HepG2 (cell line): Measurements from ENCODE around the gene UAP1L1. TPM values are rescaled to one million over a fixed set of nuclear protein-coding genes. Genes with fewer than 3 reads are reported as not detected.

Source experiments
- ATAC-seq: fragments of 200-7000 bp; cut with Tn5 transposase; 3 replicates; pipeline ENCODE4 v1.9.1; 2020; ENCODE audit warnings: mild to moderate bottlenecking, moderate library complexity
- BruUV-seq: library from RNA; stranded (reverse); fragments of 400-500 nt; replicated peaks from 2 replicates; lab custom pipeline; 2021; lab: Mats Ljungman, UMichigan
- CTCF ChIA-PET: fragments of 300-600 bp; formaldehyde crosslinking; extraction: SDS; loops from one replicate; lab custom pipeline; 2021; ENCODE audit warnings: low total read pairs, inconsistent platforms, low intra/inter-chr PET ratio; lab: Yijun Ruan, JAX
- POLR2A ChIA-PET: fragments of 350-600 bp; sonication (Branson Sonifier 250); formaldehyde crosslinking; loops from one replicate; lab custom pipeline; 2020; ENCODE audit warnings: antibody characterized with exemption, inconsistent platforms; lab: Yijun Ruan, JAX
- DNase-seq: peaks from one replicate; pipeline ENCODE4 v3.0.0-alpha.2; 2015; ENCODE audit warnings: low spot score
- FAIRE-seq: peaks from 3 replicates; lab custom pipeline; 2011; peaks lifted over from hg19 to GRCh38; lab: Jason Lieb, UNC
- H2AFZ ChIP-seq: one replicate; pipeline ENCODE4 v1.6.1; 2011; ENCODE audit warnings: low read length, inconsistent platforms
- H3K27ac ChIP-seq: fragments of 300-600 bp; 3 replicates; pipeline ENCODE4 v1.8.0; 2011; ENCODE audit warnings: mixed run types, mild to moderate bottlenecking, mixed read lengths, low read length, inconsistent platforms; ENCODE audit not compliant: insufficient read depth; ENCODE audit errors: extremely low read length
- H3K27me3 ChIP-seq, 2 experiments: fragments of 200-600 bp in 1 of 2; 2 replicates in 1 of 2; 3 replicates in 1 of 2; pipeline versions ENCODE4 v1.6.0 to v1.8.0; 2011; ENCODE audit warnings: low read length in 2 of 2, mild to moderate bottlenecking in 2 of 2, moderate library complexity in 2 of 2, inconsistent platforms in 1 of 2; ENCODE audit not compliant: insufficient read depth in 2 of 2, control insufficient read depth in 1 of 2
- H3K36me3 ChIP-seq, 2 experiments: fragments of 200-600 bp in 1 of 2; replicated peaks in 1 of 2; 2 replicates in 1 of 2; 3 replicates in 1 of 2; pipeline versions ENCODE4 v1.5.1 to v1.8.0; 2011; ENCODE audit warnings: low read length in 2 of 2, inconsistent platforms in 1 of 2; ENCODE audit not compliant: insufficient read depth in 2 of 2, control insufficient read depth in 1 of 2
- H3K4me1 ChIP-seq: 2 replicates; pipeline ENCODE4 v1.5.1; 2012; ENCODE audit warnings: low read length, inconsistent platforms; ENCODE audit not compliant: insufficient read depth
- H3K4me2 ChIP-seq: 2 replicates; pipeline ENCODE4 v1.6.0; 2011; ENCODE audit warnings: low read depth, low read length, inconsistent platforms
- H3K4me3 ChIP-seq, 3 experiments: fragments of 200-600 bp in 1 of 3; sonication (generic), shearing (Covaris generic) in 1 of 3; replicated peaks in 1 of 3; 2 replicates each; pipeline ENCODE4 v1.5.1; 2011 to 2016; ENCODE audit warnings: low read length in 3 of 3, inconsistent platforms in 2 of 3, low read depth in 2 of 3, mild to moderate bottlenecking in 2 of 3, control low read depth in 1 of 3, mixed read lengths in 1 of 3; ENCODE audit not compliant: insufficient read depth in 1 of 3
- H3K79me2 ChIP-seq: one replicate; pipeline ENCODE4 v1.6.1; 2011; ENCODE audit warnings: low read length, inconsistent platforms; ENCODE audit not compliant: insufficient read depth
- H3K9ac ChIP-seq: 2 replicates; pipeline ENCODE4 v1.6.0; 2011; ENCODE audit warnings: mild to moderate bottlenecking, low read depth, low read length, inconsistent platforms; ENCODE audit not compliant: insufficient read depth
- H3K9me3 ChIP-seq: 2 replicates; pipeline ENCODE4 v1.5.1; 2012; ENCODE audit warnings: mild to moderate bottlenecking, low read length
- H4K20me1 ChIP-seq: 2 replicates; pipeline ENCODE4 v1.6.0; 2011; ENCODE audit warnings: inconsistent platforms, mild to moderate bottlenecking, low read length, moderate library complexity; ENCODE audit not compliant: insufficient read depth
- ATAD3A ChIP-seq: sonication (generic); formaldehyde crosslinking; IDR thresholded peaks from 2 replicates; pipeline ENCODE4 v1.4.0; 2020; ENCODE audit warnings: missing genetic modification reagents
- EHMT2 ChIP-seq: fragments of 200-600 bp; sonication (generic); IDR thresholded peaks from 2 replicates; pipeline ENCODE4 v1.7.0; 2017; ENCODE audit warnings: antibody characterized with exemption, low read depth, low read length, borderline replicate concordance
- MAFK ChIP-seq, 2 experiments: IDR thresholded peaks in 1 of 2; conservative IDR thresholded peaks in 1 of 2; 2 replicates each; pipeline ENCODE4 v1.6.1; 2011; ENCODE audit warnings: improper control_type of control experiment in 2 of 2, low read length in 2 of 2
- SALL1 ChIP-seq: sonication (generic); formaldehyde crosslinking; IDR thresholded peaks from 2 replicates; pipeline ENCODE4 v1.8.0; 2022; ENCODE audit warnings: mild to moderate bottlenecking, missing genetic modification reagents
- SIX4 ChIP-seq: sonication (generic); formaldehyde crosslinking; IDR thresholded peaks from 2 replicates; pipeline ENCODE4 v1.4.0; 2020; ENCODE audit warnings: missing genetic modification reagents
- TEAD3 ChIP-seq: optimal IDR thresholded peaks from 2 replicates; pipeline ENCODE3; 2016; ENCODE audit warnings: borderline replicate concordance
- ZBTB42 ChIP-seq: sonication (generic); formaldehyde crosslinking; IDR thresholded peaks from 2 replicates; pipeline ENCODE4 v1.5.0; 2020; ENCODE audit warnings: mild to moderate bottlenecking, missing genetic modification reagents
- ZNF207 ChIP-seq: fragments of 450-650 bp; IDR thresholded peaks from 2 replicates; pipeline ENCODE4 v1.6.1; 2016; ENCODE audit warnings: antibody characterized with exemption, borderline replicate concordance
- ZNF451 ChIP-seq: sonication (generic); formaldehyde crosslinking; IDR thresholded peaks from 2 replicates; pipeline ENCODE4 v1.5.0; 2020; ENCODE audit warnings: mild to moderate bottlenecking, missing genetic modification reagents
- ZNF501 ChIP-seq: sonication (generic); formaldehyde crosslinking; IDR thresholded peaks from 2 replicates; pipeline ENCODE4 v1.5.1; 2020; ENCODE audit warnings: mild to moderate bottlenecking, moderate library complexity, missing genetic modification reagents
- ZNF768 ChIP-seq: sonication (generic); formaldehyde crosslinking; IDR thresholded peaks from 2 replicates; pipeline ENCODE4 v1.4.0; 2020; ENCODE audit warnings: missing genetic modification reagents
- ZSCAN21 ChIP-seq: sonication (generic); formaldehyde crosslinking; IDR thresholded peaks from 2 replicates; pipeline ENCODE4 v1.8.0; 2022; ENCODE audit warnings: mild to moderate bottlenecking, missing genetic modification reagents, moderate library complexity, borderline replicate concordance
- WGBS: methylation state at CpG from one replicate; pipeline ENCODE4 v1.1.6; 2017; ENCODE audit warnings: low lambda C conversion rate; 5-methylcytosine and 5-hydroxymethylcytosine counted together
- in situ Hi-C: cut with HindIII; loops from 2 replicates; pipeline ENCODE4 v1.10.0; 2017; ENCODE audit warnings: low pct_unique_long_range_greater_than_20kb; ENCODE audit not compliant: extremely low pct_ligation_motif_present
- intact Hi-C: fragments of 100-400 bp; cut with micrococcal nuclease; formaldehyde crosslinking; loops from one replicate; pipeline ENCODE4 v1.10.0; 2022; ENCODE audit not compliant: unreplicated experiment
- polyA plus RNA-seq, 8 experiments: library from polyadenylated mRNA; depleted of rRNA in 3 of 8; stranded (reverse) in 7 of 8; unstranded in 1 of 8; fragments of >200 nt; fragmentation: Illumina TruSeq in 4 of 8; extraction: Trizol in 4 of 8; gene quantifications; 2 replicates each; pipeline versions ENCODE4 v1.2.1 to v1.2.3, GENCODE V29; 2011 to 2016; ENCODE audit warnings: low read depth in 4 of 8, missing spikeins in 1 of 8, mixed read lengths in 1 of 8; ENCODE audit not compliant: insufficient read depth in 1 of 8
- total RNA-seq, 5 experiments: library from RNA; depleted of rRNA; stranded (reverse); fragments of >200 nt; fragmentation: Illumina TruSeq; extraction: Trizol; gene quantifications; 2 replicates each; pipeline ENCODE4 v1.2.3, GENCODE V29; 2016; ENCODE audit warnings: low read depth in 1 of 5
- TF ChIP-seq, protein P1 (sequence below), 2 experiments: fragments of 450-650 bp in 1 of 2; sonication (generic) in 1 of 2; formaldehyde crosslinking in 1 of 2; IDR thresholded peaks; 2 replicates each; pipeline versions ENCODE4 v1.6.1 to v1.8.0; 2016 to 2022; ENCODE audit warnings: antibody characterized with exemption in 1 of 2, mild to moderate bottlenecking in 1 of 2, missing genetic modification reagents in 1 of 2
- TF ChIP-seq, protein P2 (sequence below): sonication (generic); formaldehyde crosslinking; IDR thresholded peaks from 2 replicates; pipeline ENCODE4 v1.5.0; 2020; ENCODE audit warnings: missing genetic modification reagents

The UAP1L1 gene
- total and polyA plus RNA-seq, 2 of the 13 experiments (the other 11 are each of a cell fraction or from before 2014, with no cell fraction given): 5.4 to 6.4 TPM

DNA sequence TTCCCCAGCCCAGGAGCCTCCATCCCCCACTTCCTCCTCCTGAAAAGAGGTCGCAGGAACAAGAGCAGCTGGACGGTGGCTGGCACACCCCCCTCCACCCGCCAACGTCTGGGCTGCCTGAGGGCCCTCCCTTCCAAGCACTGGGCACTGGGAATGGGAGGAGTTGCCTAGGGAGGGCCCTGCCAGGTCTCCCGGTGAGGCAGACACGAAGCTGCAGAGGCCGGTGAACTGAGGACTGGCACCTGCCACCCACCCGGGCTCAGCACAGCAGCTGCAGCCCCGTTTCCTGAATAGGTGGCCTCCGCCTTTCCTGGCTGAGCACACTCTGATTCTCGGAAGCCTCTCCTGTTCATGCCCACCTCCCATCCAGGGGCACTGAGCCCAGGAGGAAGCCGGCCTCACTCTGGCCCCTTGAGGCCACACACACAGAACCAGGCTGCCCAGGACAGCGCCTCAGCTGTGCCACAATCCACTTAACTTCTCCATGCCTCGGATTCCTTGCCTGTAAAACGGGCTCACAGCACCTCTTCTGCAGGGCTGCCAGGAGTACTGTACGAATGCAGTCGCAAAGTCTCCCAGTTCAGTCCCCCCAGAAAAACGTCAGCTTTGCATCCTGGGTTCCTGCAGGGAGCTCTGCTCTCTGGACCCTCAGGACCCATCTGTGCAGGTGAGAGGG, 32.7 kb upstream of the UAP1L1 start:
- ChIA-PET POLR2A (no interaction called here), CTCF (interaction anchor here (2.8 kb wide), 1 partner anchor 19 kb away, joined by 16 read pairs; no protein-coding TSS in a partner anchor)
- intact Hi-C loops (no loop called here), in situ Hi-C loops (loop anchor here (10.0 kb wide), 1 partner anchor 270 kb away; no protein-coding TSS in a partner anchor)
- peaks cover 25% of the 10 kb centered on the region for H3K4me1 ChIP-seq
- no peaks in the 10 kb centered on the region for H3K79me2 ChIP-seq
- H2AFZ ChIP-seq: no peak overlapping the region
- DNase-seq (no peak), FAIRE-seq (no peak), ATAC-seq (no peak)
- peaks cover 3 to 27% of the 10 kb centered on the region in 2 experiments; a peak in 4 of 5 replicates for H3K27me3 ChIP-seq
- H4K20me1 ChIP-seq: peaks cover 3% of the 10 kb centered on the region; the same call in 1 of the 2 replicates
- no TSS peak for BruUV-seq
- H3K27ac ChIP-seq: no peak overlapping the region
- no peaks in the 10 kb centered on the region for H3K36me3 ChIP-seq
- no peak overlapping the region for H3K9ac ChIP-seq
- H3K9me3 ChIP-seq: no peaks in the 10 kb centered on the region
- H3K4me2 ChIP-seq: peak overlapping the region; percentile 84
- 15% methylated on average over 9 of the region's 18 CpGs for WGBS
- peak overlapping the region in 2 of 3 experiments; percentile 54 to 77; a peak in 4 of 6 replicates for H3K4me3 ChIP-seq
- TF ChIP-seq ZSCAN21 (0 out of 2 replicates have a peak, but pooled peaks have one; percentile 18), ZBTB42 (CRISPR knock-in tag) (no peak), SIX4 (CRISPR knock-in tag) (no peak), ZNF768 (peak; percentile 54; the same call in 1 of the 2 replicates), ZNF451 (no peak), EHMT2 (no peak), ZNF501 (CRISPR knock-in tag) (no peak), SALL1 (CRISPR knock-in tag) (no peak), MAFK (conservative IDR thresholded peaks at IDR 0.05 in 1 of 2, IDR thresholded peaks at IDR 0.05 in 1 of 2; ENCODE audit: low read length in 2 of 2) (no peak), ZNF207 (no peak), TEAD3 (CRISPR knock-in tag) (no peak), ATAD3A (CRISPR knock-in tag) (no peak)
- TF ChIP-seq, protein P1, sequence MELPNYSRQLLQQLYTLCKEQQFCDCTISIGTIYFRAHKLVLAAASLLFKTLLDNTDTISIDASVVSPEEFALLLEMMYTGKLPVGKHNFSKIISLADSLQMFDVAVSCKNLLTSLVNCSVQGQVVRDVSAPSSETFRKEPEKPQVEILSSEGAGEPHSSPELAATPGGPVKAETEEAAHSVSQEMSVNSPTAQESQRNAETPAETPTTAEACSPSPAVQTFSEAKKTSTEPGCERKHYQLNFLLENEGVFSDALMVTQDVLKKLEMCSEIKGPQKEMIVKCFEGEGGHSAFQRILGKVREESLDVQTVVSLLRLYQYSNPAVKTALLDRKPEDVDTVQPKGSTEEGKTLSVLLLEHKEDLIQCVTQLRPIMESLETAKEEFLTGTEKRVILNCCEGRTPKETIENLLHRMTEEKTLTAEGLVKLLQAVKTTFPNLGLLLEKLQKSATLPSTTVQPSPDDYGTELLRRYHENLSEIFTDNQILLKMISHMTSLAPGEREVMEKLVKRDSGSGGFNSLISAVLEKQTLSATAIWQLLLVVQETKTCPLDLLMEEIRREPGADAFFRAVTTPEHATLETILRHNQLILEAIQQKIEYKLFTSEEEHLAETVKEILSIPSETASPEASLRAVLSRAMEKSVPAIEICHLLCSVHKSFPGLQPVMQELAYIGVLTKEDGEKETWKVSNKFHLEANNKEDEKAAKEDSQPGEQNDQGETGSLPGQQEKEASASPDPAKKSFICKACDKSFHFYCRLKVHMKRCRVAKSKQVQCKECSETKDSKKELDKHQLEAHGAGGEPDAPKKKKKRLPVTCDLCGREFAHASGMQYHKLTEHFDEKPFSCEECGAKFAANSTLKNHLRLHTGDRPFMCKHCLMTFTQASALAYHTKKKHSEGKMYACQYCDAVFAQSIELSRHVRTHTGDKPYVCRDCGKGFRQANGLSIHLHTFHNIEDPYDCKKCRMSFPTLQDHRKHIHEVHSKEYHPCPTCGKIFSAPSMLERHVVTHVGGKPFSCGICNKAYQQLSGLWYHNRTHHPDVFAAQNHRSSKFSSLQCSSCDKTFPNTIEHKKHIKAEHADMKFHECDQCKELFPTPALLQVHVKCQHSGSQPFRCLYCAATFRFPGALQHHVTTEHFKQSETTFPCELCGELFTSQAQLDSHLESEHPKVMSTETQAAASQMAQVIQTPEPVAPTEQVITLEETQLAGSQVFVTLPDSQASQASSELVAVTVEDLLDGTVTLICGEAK (IDR thresholded peaks at IDR 0.05): no peak
- TF ChIP-seq, protein P1 (CRISPR knock-in tag; IDR thresholded peaks at IDR 0.05): 0 out of 2 replicates have a peak, but pooled peaks have one; percentile 24
- TF ChIP-seq, protein P2, sequence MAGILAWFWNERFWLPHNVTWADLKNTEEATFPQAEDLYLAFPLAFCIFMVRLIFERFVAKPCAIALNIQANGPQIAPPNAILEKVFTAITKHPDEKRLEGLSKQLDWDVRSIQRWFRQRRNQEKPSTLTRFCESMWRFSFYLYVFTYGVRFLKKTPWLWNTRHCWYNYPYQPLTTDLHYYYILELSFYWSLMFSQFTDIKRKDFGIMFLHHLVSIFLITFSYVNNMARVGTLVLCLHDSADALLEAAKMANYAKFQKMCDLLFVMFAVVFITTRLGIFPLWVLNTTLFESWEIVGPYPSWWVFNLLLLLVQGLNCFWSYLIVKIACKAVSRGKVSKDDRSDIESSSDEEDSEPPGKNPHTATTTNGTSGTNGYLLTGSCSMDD (CRISPR knock-in tag): no peak
